ENCODE data around the gene IER5. TPM values are rescaled to one million over a fixed set of nuclear protein-coding genes. Genes with fewer than 3 reads are reported as not detected.

Gene IER5
- 20.4 to 38.3 TPM (median 32.8 TPM) in 5 replicates for total RNA-seq (2022; extraction: Qiagen RNA extraction)

GRCh38 chr1:181088079-181089016 lies at the start of gene IER5:
TSS of gene IER5 (plus strand) at chr1:181088700. CDS start at chr1:181088903, 203 bp downstream.

Other genes with a start within 250 kb of the IER5 start
- 0.69 to 1.6 TPM (median 1.2 TPM) in 5 replicates for gene KIAA1614, start 175.8 kb upstream of the IER5 start, total RNA-seq (2022; extraction: Qiagen RNA extraction)
- 11.1 to 11.8 TPM (median 11.3 TPM) in 5 replicates for gene STX6, start 65.8 kb upstream of the IER5 start, total RNA-seq (2022; extraction: Qiagen RNA extraction)
- gene MR1, start 54.7 kb upstream of the IER5 start, total RNA-seq (2022; extraction: Qiagen RNA extraction): 5.5 to 6.9 TPM (median 5.8 TPM) in 5 replicates

All from A549 treated with AZD2906 at 1 μM for 4 hours (cell line).